Natural killer cell (primary cell): ENCODE data around the gene APOE. TPM values are rescaled to one million over a fixed set of nuclear protein-coding genes. Genes with fewer than 3 reads are reported as not detected.
"Not testable (repeated sequence)": the region's sequence is repeated elsewhere in the genome, so short reads cannot be mapped to it uniquely, and the experiment has no call there.

Experiments used
- ATAC-seq, 3 donors: fragments of 150-1000 bp in 2 of 3; fragments of 200-7000 bp in 1 of 3; cut with Tn5 transposase; 1 replicate in 1 of 3; 2 replicates in 2 of 3; pipeline ENCODE4 v1.10.0; 2021; ENCODE audit warnings: mild to moderate bottlenecking in 2 of 3, moderate library complexity in 2 of 3
- DNase-seq, 2 donors: peaks; one replicate each; pipeline versions ENCODE4 v3.0.0 to v3.0.0-alpha.2; 2013 to 2021; ENCODE audit warnings: mixed read lengths in 1 of 2
- H3K27ac ChIP-seq: one replicate; pipeline ENCODE4 v1.5.1; 2013; ENCODE audit warnings: mild to moderate bottlenecking, low read length
- H3K27me3 ChIP-seq: one replicate; pipeline ENCODE4 v1.6.1; 2013; ENCODE audit warnings: low read length; ENCODE audit not compliant: control insufficient read depth, insufficient read depth
- H3K36me3 ChIP-seq: one replicate; pipeline ENCODE4 v1.6.1; 2013; ENCODE audit warnings: low read length; ENCODE audit not compliant: control insufficient read depth, insufficient read depth
- H3K4me1 ChIP-seq: one replicate; pipeline ENCODE4 v1.6.1; 2013; ENCODE audit warnings: low read length; ENCODE audit not compliant: control insufficient read depth, insufficient read depth
- H3K4me3 ChIP-seq: one replicate; pipeline ENCODE4 v1.5.1; 2013; ENCODE audit warnings: low read length
- H3K9me3 ChIP-seq: one replicate; pipeline ENCODE4 v1.6.1; 2013; ENCODE audit warnings: low read length; ENCODE audit not compliant: control insufficient read depth, insufficient read depth
- H3K27ac Mint-ChIP-seq, 2 donors: one replicate each; pipeline ENCODE4 v1.8.0; 2022; ENCODE audit warnings: mild to moderate bottlenecking in 2 of 2, mixed read lengths in 2 of 2, moderate library complexity in 1 of 2
- H3K27me3 Mint-ChIP-seq, 2 donors: one replicate each; pipeline ENCODE4 v1.8.0; 2022; ENCODE audit warnings: low read depth in 2 of 2, mixed read lengths in 2 of 2
- H3K36me3 Mint-ChIP-seq: one replicate; pipeline ENCODE4 v1.8.0; 2022; ENCODE audit warnings: mixed read lengths
- H3K4me1 Mint-ChIP-seq, 2 donors: one replicate each; pipeline ENCODE4 v1.8.0; 2022; ENCODE audit warnings: mixed read lengths in 2 of 2
- H3K4me3 Mint-ChIP-seq: one replicate; pipeline ENCODE4 v1.8.0; 2022; ENCODE audit warnings: mild to moderate bottlenecking, moderate library complexity, mixed read lengths
- H3K9me3 Mint-ChIP-seq, 2 donors: one replicate each; pipeline ENCODE4 v1.8.0; 2022; ENCODE audit warnings: mixed read lengths in 2 of 2
- CTCF ChIP-seq: fragments of 200-600 bp; IDR thresholded peaks from one replicate; pipeline ENCODE4 v1.8.0; 2022; ENCODE audit warnings: antibody characterized with exemption
- WGBS: methylation state at CpG from one replicate; pipeline ENCODE4 v1.1.7; 2013; ENCODE audit warnings: missing lambda C conversion rate; ENCODE audit not compliant: insufficient coverage; 5-methylcytosine and 5-hydroxymethylcytosine counted together
- intact Hi-C: fragments of 100-400 bp; cut with micrococcal nuclease; formaldehyde crosslinking; loops from one replicate; pipeline ENCODE4 v1.14.2; 2022
- total RNA-seq, 4 donors: library from RNA; stranded (reverse); fragments of 120-200 nt in 1 of 4; gene quantifications; one replicate each; pipeline versions ENCODE4 v1.2.3 to v1.2.4, GENCODE V29; 2013 to 2022

Gene APOE
- total RNA-seq, 3 donors from 2014 or later (not counting 1 experiment from before 2014, with no cell fraction given), result 0.45 to 2.7 (median 1.3) TPM

- no peak for ATAC-seq
- WGBS, result 44% methylated on average over 4 of the region's 6 CpGs
- intact Hi-C loops, result no loop called here
These were observed 7.3 kb downstream of the APOE start for GRCh38 chr19:44912854-44913253.

GRCh38 chr19:44913512-44914432 lies 8.2 kb downstream of the APOE start:
- H3K4me3 ChIP-seq, H3K36me3 ChIP-seq, H3K9me3 ChIP-seq, H3K27me3 ChIP-seq, H3K36me3 Mint-ChIP-seq, intact Hi-C loops, H3K27ac ChIP-seq, H3K9me3 Mint-ChIP-seq, ATAC-seq, DNase-seq: not testable (repeated sequence)
- peak overlapping the region in 1 of 2 donors; percentile 70 for H3K27ac Mint-ChIP-seq
- peak overlapping the region; percentile 89 for H3K4me3 Mint-ChIP-seq
- peaks cover 27 to 33% of the 10 kb centered on the region in 2 donors for H3K27me3 Mint-ChIP-seq
- H3K4me1 Mint-ChIP-seq, result peaks cover 5 to 11% of the 10 kb centered on the region in 2 donors
- peaks cover 15% of the 10 kb centered on the region for H3K4me1 ChIP-seq
- WGBS, result 62% methylated on average over 20 of the region's 23 CpGs

More at GRCh38 chr19:44912854-44913253, 7.3 kb downstream of the APOE start:
- H3K27me3 ChIP-seq, result peaks cover 6% of the 10 kb centered on the region
- H3K36me3 ChIP-seq, result no peaks in the 10 kb centered on the region
- no peak overlapping the region for H3K4me3 ChIP-seq
- Mint-ChIP-seq H3K36me3 (no peaks in the 10 kb centered on the region), H3K9me3 (no peaks in the 10 kb centered on the region), H3K4me1 (peaks cover 5 to 11% of the 10 kb centered on the region in 2 donors), H3K4me3 (no peak overlapping the region), H3K27ac (no peak overlapping the region), H3K27me3 (peaks cover 30 to 38% of the 10 kb centered on the region in 2 donors)
- no peak for TF ChIP-seq CTCF
- H3K9me3 ChIP-seq, result no peaks in the 10 kb centered on the region
- peaks cover 15% of the 10 kb centered on the region for H3K4me1 ChIP-seq
- H3K27ac ChIP-seq, result no peak overlapping the region
- no peak for DNase-seq

GRCh38 chr19:44914433-44915206 lies 9.0 kb downstream of the APOE start, which contains the start of gene APOC1:
APOC1 (plus strand) TSS chr19:44914608; CDS start chr19:44914892, 284 bp downstream.
- H3K36me3 ChIP-seq, H3K27ac ChIP-seq, H3K27me3 ChIP-seq, intact Hi-C loops, H3K36me3 Mint-ChIP-seq, H3K9me3 ChIP-seq, H3K9me3 Mint-ChIP-seq: not testable (repeated sequence)
- DNase-seq (peak; percentile 68 to 88), ATAC-seq (peak; percentile 89 to 96 (median 96))
- peaks cover 5 to 11% of the 10 kb centered on the region in 2 donors for H3K4me1 Mint-ChIP-seq
- Histone ChIP-seq H3K4me3 (peak within 1 kb of the TSS; percentile 51), H3K4me1 (peaks cover 15% of the 10 kb centered on the region)
- peak within 1 kb of the TSS in 1 of 2 donors; percentile 70 for H3K27ac Mint-ChIP-seq
- H3K4me3 Mint-ChIP-seq, result peak within 1 kb of the TSS; percentile 89
- whole genome bisulfite sequencing, result 9% methylated on average over 26 of the region's 28 CpGs
- H3K27me3 Mint-ChIP-seq, result peaks cover 27 to 33% of the 10 kb centered on the region in 2 donors

GRCh38 chr19:44924243-44924725 lies 18.7 kb downstream of the APOE start:
- H3K4me1 ChIP-seq, result peaks cover 12% of the 10 kb centered on the region
- no peaks in the 10 kb centered on the region for H3K9me3 ChIP-seq
- H3K27me3 ChIP-seq, result no peaks in the 10 kb centered on the region
- H3K9me3 Mint-ChIP-seq, result no peaks in the 10 kb centered on the region
- no peak overlapping the region for H3K4me3 Mint-ChIP-seq
- no peak overlapping the region for H3K27ac Mint-ChIP-seq
- ATAC-seq (no peak), DNase-seq (no peak)
- peaks cover 9 to 16% of the 10 kb centered on the region in 2 donors for H3K27me3 Mint-ChIP-seq
- WGBS, result 81% methylated on average over 7 of the region's 8 CpGs
- no peaks in the 10 kb centered on the region for H3K36me3 Mint-ChIP-seq
- H3K36me3 ChIP-seq, result no peaks in the 10 kb centered on the region
- no peak overlapping the region for H3K4me3 ChIP-seq
- no peak for TF ChIP-seq CTCF
- intact Hi-C loops, result no loop called here
- H3K27ac ChIP-seq, result no peak overlapping the region
- H3K4me1 Mint-ChIP-seq, result peaks cover 0 to 19% of the 10 kb centered on the region in 2 donors
